ENCODE results near the gene SPO11.

The SPO11 gene

GRCh38 chr20:57322476-57322875, 7.1 kb upstream of the SPO11 start:
- DNase-seq (ENCODE audit: low read depth) = peak; percentile 27
- TF ChIP-seq CTCF (IDR thresholded peaks at IDR 0.05; ENCODE audit: insufficient read depth, low read depth, low read length, missing control alignments) = no peak
- H3K4me3 ChIP-seq (ENCODE audit: low read length) = no peak overlapping the region

GRCh38 chr20:57323034-57323433, 6.6 kb upstream of the SPO11 start:
- no peak overlapping the region for H3K4me3 ChIP-seq (ENCODE audit: low read length)
- TF ChIP-seq CTCF (IDR thresholded peaks at IDR 0.05; ENCODE audit: insufficient read depth, low read depth, low read length, missing control alignments) = no peak
- peak; percentile 81 for DNase-seq (ENCODE audit: low read depth)

GRCh38 chr20:57325632-57326356, 3.8 kb upstream of the SPO11 start:
- H3K4me3 ChIP-seq (ENCODE audit: low read length) = no peak overlapping the region
- no peak for DNase-seq (ENCODE audit: low read depth)
- no peak for TF ChIP-seq CTCF (IDR thresholded peaks at IDR 0.05; ENCODE audit: insufficient read depth, low read depth, low read length, missing control alignments)

- DNase-seq (ENCODE audit: low read depth) = peak; percentile 94
- TF ChIP-seq CTCF (IDR thresholded peaks at IDR 0.05; ENCODE audit: insufficient read depth, low read depth, low read length, missing control alignments) = no peak
- H3K4me3 ChIP-seq (ENCODE audit: low read length) = no peak overlapping the region
These were observed 2.7 kb upstream of the SPO11 start for GRCh38 chr20:57326667-57327455.

GRCh38 chr20:57327820-57328219, 1.8 kb upstream of the SPO11 start:
- H3K4me3 ChIP-seq (ENCODE audit: low read length) = no peak overlapping the region
- TF ChIP-seq CTCF (IDR thresholded peaks at IDR 0.05; ENCODE audit: insufficient read depth, low read depth, low read length, missing control alignments) = no peak
- DNase-seq (ENCODE audit: low read depth) = no peak

GRCh38 chr20:57330998-57331397, 1.4 kb downstream of the SPO11 start:
- no peak overlapping the region for H3K4me3 ChIP-seq (ENCODE audit: low read length)
- TF ChIP-seq CTCF (IDR thresholded peaks at IDR 0.05; ENCODE audit: insufficient read depth, low read depth, low read length, missing control alignments) = no peak
- no peak for DNase-seq (ENCODE audit: low read depth)
